Endothelial cell (in vitro differentiated cells): ENCODE results near the gene GRIK3. TPM values are rescaled to one million over a fixed set of nuclear protein-coding genes. Genes with fewer than 3 reads are reported as not detected.

ENCODE experiments used
- DNase-seq: peaks from one replicate; pipeline ENCODE4 v3.0.0; 2021; ENCODE audit warnings: low spot score
- H3K27ac Mint-ChIP-seq: one replicate; pipeline ENCODE4 v1.8.0; 2021; ENCODE audit warnings: mixed read lengths, inconsistent platforms; ENCODE audit not compliant: unreplicated experiment
- H3K27me3 Mint-ChIP-seq: one replicate; pipeline ENCODE4 v1.8.0; 2021; ENCODE audit warnings: mild to moderate bottlenecking, moderate library complexity, mixed read lengths, inconsistent platforms; ENCODE audit not compliant: unreplicated experiment
- H3K36me3 Mint-ChIP-seq: one replicate; pipeline ENCODE4 v1.8.0; 2021; ENCODE audit warnings: mild to moderate bottlenecking, low read depth, mixed read lengths, inconsistent platforms; ENCODE audit not compliant: unreplicated experiment
- H3K4me1 Mint-ChIP-seq: one replicate; pipeline ENCODE4 v1.8.0; 2021; ENCODE audit warnings: mild to moderate bottlenecking, mixed read lengths, inconsistent platforms; ENCODE audit not compliant: unreplicated experiment
- H3K4me3 Mint-ChIP-seq: one replicate; pipeline ENCODE4 v1.8.0; 2021; ENCODE audit warnings: mild to moderate bottlenecking, mixed read lengths, inconsistent platforms; ENCODE audit not compliant: unreplicated experiment
- H3K9me3 Mint-ChIP-seq: one replicate; pipeline ENCODE4 v1.8.0; 2021; ENCODE audit warnings: mixed read lengths, inconsistent platforms; ENCODE audit not compliant: unreplicated experiment
- total RNA-seq: library from RNA; stranded (reverse); fragmentation: NEBNext Ultra II Directional; extraction: Animal tissue kit (Norgen Biotek cat#: 25700); gene quantifications from one replicate; pipeline ENCODE4 v1.2.1, GENCODE V29; 2021; ENCODE audit not compliant: unreplicated experiment
- TF ChIP-seq, protein P1 (sequence below): fragments of 200-600 bp; sonication (generic); IDR thresholded peaks from one replicate; pipeline ENCODE4 v1.5.0; 2021; ENCODE audit warnings: antibody characterized with exemption; ENCODE audit not compliant: unreplicated experiment

GRIK3 gene
- total RNA-seq, 1 donor from 2014 or later, result 0.05 TPM

- Mint-ChIP-seq H3K9me3 (no peaks in the 10 kb centered on the region), H3K36me3 (no peaks in the 10 kb centered on the region), H3K27ac (no peak overlapping the region), H3K4me3 (no peak overlapping the region), H3K27me3 (peaks cover 4% of the 10 kb centered on the region), H3K4me1 (no peaks in the 10 kb centered on the region)
- TF ChIP-seq, protein P1, sequence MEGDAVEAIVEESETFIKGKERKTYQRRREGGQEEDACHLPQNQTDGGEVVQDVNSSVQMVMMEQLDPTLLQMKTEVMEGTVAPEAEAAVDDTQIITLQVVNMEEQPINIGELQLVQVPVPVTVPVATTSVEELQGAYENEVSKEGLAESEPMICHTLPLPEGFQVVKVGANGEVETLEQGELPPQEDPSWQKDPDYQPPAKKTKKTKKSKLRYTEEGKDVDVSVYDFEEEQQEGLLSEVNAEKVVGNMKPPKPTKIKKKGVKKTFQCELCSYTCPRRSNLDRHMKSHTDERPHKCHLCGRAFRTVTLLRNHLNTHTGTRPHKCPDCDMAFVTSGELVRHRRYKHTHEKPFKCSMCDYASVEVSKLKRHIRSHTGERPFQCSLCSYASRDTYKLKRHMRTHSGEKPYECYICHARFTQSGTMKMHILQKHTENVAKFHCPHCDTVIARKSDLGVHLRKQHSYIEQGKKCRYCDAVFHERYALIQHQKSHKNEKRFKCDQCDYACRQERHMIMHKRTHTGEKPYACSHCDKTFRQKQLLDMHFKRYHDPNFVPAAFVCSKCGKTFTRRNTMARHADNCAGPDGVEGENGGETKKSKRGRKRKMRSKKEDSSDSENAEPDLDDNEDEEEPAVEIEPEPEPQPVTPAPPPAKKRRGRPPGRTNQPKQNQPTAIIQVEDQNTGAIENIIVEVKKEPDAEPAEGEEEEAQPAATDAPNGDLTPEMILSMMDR, result no peak
- no peak for DNase-seq
These were observed 150.2 kb downstream of the GRIK3 start for GRCh38 chr1:36884029-36884701.

GRCh38 chr1:36883315-36883949 is 150.9 kb downstream of the GRIK3 start:
- Mint-ChIP-seq H3K27ac (no peak overlapping the region), H3K9me3 (no peaks in the 10 kb centered on the region), H3K36me3 (no peaks in the 10 kb centered on the region), H3K4me3 (no peak overlapping the region), H3K27me3 (peaks cover 4% of the 10 kb centered on the region), H3K4me1 (no peaks in the 10 kb centered on the region)
- TF ChIP-seq, protein P1, result no peak
- DNase-seq, result no peak

DNA sequence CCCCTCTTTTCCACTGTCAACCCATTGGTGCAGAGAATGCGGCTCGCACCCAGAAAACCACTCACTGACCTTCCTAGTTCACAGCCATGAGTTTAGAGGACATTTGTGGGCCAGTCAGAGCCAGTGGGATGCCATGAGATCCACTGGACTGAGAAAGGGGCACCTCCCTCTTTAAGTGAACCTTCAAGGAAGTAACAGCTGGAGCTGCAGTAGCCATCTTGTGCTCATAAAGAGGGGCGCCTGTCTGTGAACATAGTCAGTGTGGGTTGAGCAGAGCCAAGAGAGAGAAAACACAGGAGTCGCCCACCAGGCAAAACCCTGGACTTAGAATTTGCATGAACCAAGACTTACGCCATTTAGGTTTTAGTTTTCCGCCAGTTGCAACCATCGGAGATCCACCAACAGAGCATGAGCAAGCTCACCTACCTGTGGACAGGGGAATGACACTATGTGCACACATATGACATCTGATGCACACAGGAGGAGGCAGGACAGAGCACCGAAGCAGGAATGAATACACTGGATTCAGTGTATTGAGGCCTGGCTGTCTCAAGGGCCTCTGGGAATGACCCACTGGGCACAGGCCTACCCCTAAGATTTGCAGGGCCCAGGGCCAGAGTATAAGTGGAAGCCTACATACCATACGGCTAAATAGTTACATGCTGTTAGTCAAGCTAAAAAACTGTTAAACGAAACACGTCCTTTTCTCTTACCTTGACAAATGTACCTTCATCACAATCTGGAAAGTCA is 151.6 kb downstream of the GRIK3 start:
- H3K4me3 Mint-ChIP-seq, result no peak overlapping the region
- no peaks in the 10 kb centered on the region for H3K36me3 Mint-ChIP-seq
- no peak for DNase-seq
- peaks cover 4% of the 10 kb centered on the region for H3K27me3 Mint-ChIP-seq
- no peak overlapping the region for H3K27ac Mint-ChIP-seq
- H3K4me1 Mint-ChIP-seq, result no peaks in the 10 kb centered on the region
- H3K9me3 Mint-ChIP-seq, result no peaks in the 10 kb centered on the region
- TF ChIP-seq, protein P1, result no peak

DNA sequence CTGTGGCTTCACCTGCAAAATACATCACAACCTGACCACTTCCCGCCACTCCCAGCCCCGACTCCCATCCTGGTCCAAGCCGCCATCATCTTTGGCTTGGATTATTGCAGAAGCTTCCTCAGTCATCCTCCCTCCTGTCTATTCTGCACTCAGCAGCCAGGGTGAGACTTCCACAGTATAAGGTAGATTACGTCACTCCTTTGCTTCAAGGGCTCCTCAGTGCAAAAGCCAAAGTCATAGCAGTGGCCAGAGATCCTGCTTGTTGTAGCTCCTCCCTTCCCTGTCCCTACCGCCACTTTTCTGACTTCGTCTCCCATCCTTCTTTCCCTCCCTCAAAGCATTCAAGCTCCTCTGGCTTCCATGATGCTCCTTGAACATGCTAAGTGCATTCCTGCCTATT is 152.8 kb downstream of the GRIK3 start:
- H3K27me3 Mint-ChIP-seq, result peaks cover 4% of the 10 kb centered on the region
- DNase-seq, result no peak
- TF ChIP-seq, protein P1, result no peak
- H3K4me3 Mint-ChIP-seq, result no peak overlapping the region
- H3K27ac Mint-ChIP-seq, result no peak overlapping the region
- no peaks in the 10 kb centered on the region for H3K36me3 Mint-ChIP-seq
- H3K9me3 Mint-ChIP-seq, result no peaks in the 10 kb centered on the region
- H3K4me1 Mint-ChIP-seq, result no peaks in the 10 kb centered on the region

- H3K36me3 Mint-ChIP-seq, result no peaks in the 10 kb centered on the region
- H3K27me3 Mint-ChIP-seq, result peaks cover 4% of the 10 kb centered on the region
- H3K4me3 Mint-ChIP-seq, result no peak overlapping the region
- no peaks in the 10 kb centered on the region for H3K9me3 Mint-ChIP-seq
- no peak for DNase-seq
- TF ChIP-seq, protein P1, result no peak
- no peaks in the 10 kb centered on the region for H3K4me1 Mint-ChIP-seq
- H3K27ac Mint-ChIP-seq, result no peak overlapping the region
These were observed 153.3 kb downstream of the GRIK3 start for GRCh38 chr1:36881068-36881405.
